ENCODE results near the gene GALNT15.

Gene GALNT15

GRCh38 chr3:16174389-16174788, at the start of gene GALNT15:
Gene GALNT15 (plus strand): TSS chr3:16174680. CDS start chr3:16175152, 472 bp downstream.
- intact Hi-C loops (cut with DNase I; ENCODE audit: low total_unique reads) = no loop called here
- Histone ChIP-seq H3K4me1 (peaks cover 0 to 70% (median 40%) of the 10 kb centered on the region in 4 donors), H3K27me3 (no peaks in the 10 kb centered on the region), H3K27ac (peak within 1 kb of the TSS; percentile 62 to 69), H3K4me3 (peak within 1 kb of the TSS; percentile 55 to 63), H3K9me3 (no peaks in the 10 kb centered on the region), H3K36me3 (peaks cover 0 to 21% (median 5%) of the 10 kb centered on the region in 3 donors)
- DNase-seq = peak; percentile 97
- no peak for TF ChIP-seq CTCF (IDR thresholded peaks at IDR 0.05)

- TF ChIP-seq CTCF (IDR thresholded peaks at IDR 0.05) = no peak
- intact Hi-C loops (cut with DNase I; ENCODE audit: low total_unique reads) = no loop called here
- DNase-seq = no peak
- Histone ChIP-seq H3K4me1 (peaks cover 0 to 25% (median 19%) of the 10 kb centered on the region in 4 donors), H3K27ac (no peak overlapping the region), H3K4me3 (no peak overlapping the region), H3K9me3 (no peaks in the 10 kb centered on the region), H3K27me3 (no peaks in the 10 kb centered on the region), H3K36me3 (no peaks in the 10 kb centered on the region)
Observed at GRCh38 chr3:16126634-16127033, 47.8 kb upstream of the GALNT15 start.

- no peaks in the 10 kb centered on the region for H3K36me3 ChIP-seq
- no peak for TF ChIP-seq CTCF (IDR thresholded peaks at IDR 0.05)
- intact Hi-C loops (cut with DNase I; ENCODE audit: low total_unique reads) = no loop called here
- no peaks in the 10 kb centered on the region for H3K27me3 ChIP-seq
- no peak for DNase-seq
- H3K27ac ChIP-seq = peak overlapping the region in 1 of 2 donors; percentile 27
- no peaks in the 10 kb centered on the region for H3K9me3 ChIP-seq
- no peak overlapping the region for H3K4me3 ChIP-seq
- peaks cover 0 to 28% (median 22%) of the 10 kb centered on the region in 4 donors for H3K4me1 ChIP-seq
Observed at GRCh38 chr3:16127249-16127648, 47.2 kb upstream of the GALNT15 start.

DNA sequence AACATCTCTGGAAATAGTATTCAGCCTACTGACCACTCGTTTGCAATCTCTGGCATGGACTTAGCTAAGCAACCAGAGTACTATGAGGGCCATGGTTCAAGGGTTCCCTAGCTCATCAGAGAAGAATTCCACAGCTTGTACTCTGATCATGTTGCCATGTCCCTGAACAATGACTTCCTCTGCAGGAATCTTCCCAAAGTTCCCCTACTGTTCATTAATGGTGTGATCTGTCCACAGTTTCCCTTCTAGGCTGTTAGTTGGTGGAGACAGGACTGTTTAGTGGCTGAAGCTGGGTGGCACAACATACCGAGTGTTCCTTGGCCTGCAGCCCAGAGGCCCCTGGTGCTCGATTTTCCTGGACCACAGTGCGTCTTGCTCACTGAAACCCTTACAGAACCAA, 44.4 kb upstream of the GALNT15 start:
- intact Hi-C loops (cut with DNase I; ENCODE audit: low total_unique reads) = loop anchor here (10.0 kb wide), 1 partner anchor 65 kb away; no protein-coding TSS in a partner anchor
- H3K27ac ChIP-seq = peak overlapping the region; percentile 54 to 68
- peak in 1 of 2 donors; percentile 82 for DNase-seq
- H3K9me3 ChIP-seq = no peaks in the 10 kb centered on the region
- no peak for TF ChIP-seq CTCF (IDR thresholded peaks at IDR 0.05)
- H3K27me3 ChIP-seq = no peaks in the 10 kb centered on the region
- no peaks in the 10 kb centered on the region for H3K36me3 ChIP-seq
- H3K4me1 ChIP-seq = peaks cover 0 to 55% (median 38%) of the 10 kb centered on the region in 4 donors
- no peak overlapping the region for H3K4me3 ChIP-seq

- Histone ChIP-seq H3K9me3 (no peaks in the 10 kb centered on the region), H3K4me1 (peaks cover 0 to 72% (median 41%) of the 10 kb centered on the region in 4 donors), H3K4me3 (no peak overlapping the region), H3K27me3 (no peaks in the 10 kb centered on the region), H3K27ac (peak overlapping the region; percentile 58 to 65), H3K36me3 (no peaks in the 10 kb centered on the region)
- no peak for TF ChIP-seq CTCF (IDR thresholded peaks at IDR 0.05)
- DNase-seq = no peak
- intact Hi-C loops (cut with DNase I; ENCODE audit: low total_unique reads) = loop anchor here (10.0 kb wide), 1 partner anchor 67 kb away; no protein-coding TSS in a partner anchor
Observed at GRCh38 chr3:16132190-16132589, 42.3 kb upstream of the GALNT15 start.
